ENCODE measurements around the gene TINAGL1. TPM values are rescaled to one million over a fixed set of nuclear protein-coding genes. Genes with fewer than 3 reads are reported as not detected.

Gene TINAGL1
- total and polyA plus RNA-seq, 2 of the 13 experiments (the other 11 are each of a cell fraction or from before 2014, with no cell fraction given), result 24.7 to 76.8 TPM

DNA sequence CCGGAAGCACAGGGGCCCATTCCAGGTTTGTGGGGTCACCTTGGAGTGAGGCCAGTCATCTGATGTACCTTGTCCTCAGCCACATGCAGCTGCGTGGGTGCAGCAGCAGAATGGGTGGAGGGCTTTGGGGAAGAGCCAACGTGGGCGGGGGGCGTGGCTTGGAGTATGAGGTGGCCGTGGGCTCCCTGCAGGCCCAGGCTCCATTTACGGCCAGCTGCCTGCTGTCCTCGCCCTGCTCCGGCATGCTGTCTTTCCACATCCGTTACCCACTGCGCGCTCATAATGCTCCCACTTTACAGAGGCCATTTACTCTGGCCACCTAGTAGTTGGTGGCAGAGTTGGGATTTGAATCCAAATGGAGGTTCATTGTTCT lies 27.8 kb upstream of the TINAGL1 start (continued):
- TF ChIP-seq NFE2L1 (CRISPR knock-in tag; IDR thresholded peaks at IDR 0.05; ENCODE audit: borderline replicate concordance) (no peak), ARNT (IDR thresholded peaks at IDR 0.05) (no peak), HNF4G (IDR thresholded peaks at IDR 0.05; ENCODE audit: borderline replicate concordance, low read depth, low read length) (no peak), HNF4G (CRISPR knock-in tag; IDR thresholded peaks at IDR 0.05; ENCODE audit: borderline replicate concordance, low read depth) (no peak), EEA1 (CRISPR knock-in tag; IDR thresholded peaks at IDR 0.05; ENCODE audit: borderline replicate concordance) (peak; percentile 66; the same call in 1 of the 2 replicates), ZNF225 (CRISPR knock-in tag; IDR thresholded peaks at IDR 0.05) (0 out of 2 replicates have a peak, but pooled peaks have one; percentile 61), KAT2B (IDR thresholded peaks at IDR 0.05; ENCODE audit: borderline replicate concordance, low read depth, low read length) (no peak), ZC3H4 (CRISPR knock-in tag; IDR thresholded peaks at IDR 0.05; ENCODE audit: borderline replicate concordance) (no peak), ZNF430 (CRISPR knock-in tag; IDR thresholded peaks at IDR 0.05) (no peak), SMARCE1 (IDR thresholded peaks at IDR 0.05; ENCODE audit: borderline replicate concordance) (no peak), ZIK1 (CRISPR knock-in tag; IDR thresholded peaks at IDR 0.05; ENCODE audit: borderline replicate concordance, low read depth) (no peak), RARA (CRISPR knock-in tag; IDR thresholded peaks at IDR 0.05) (no peak), SATB2 (CRISPR knock-in tag; IDR thresholded peaks at IDR 0.05) (no peak), BORCS8-MEF2B (CRISPR knock-in tag; IDR thresholded peaks at IDR 0.05) (no peak), GTF3A (CRISPR knock-in tag; conservative IDR thresholded peaks at IDR 0.05) (no peak), ZNF557 (CRISPR knock-in tag; IDR thresholded peaks at IDR 0.05) (no peak), KDM2A (CRISPR knock-in tag; IDR thresholded peaks at IDR 0.05; ENCODE audit: borderline replicate concordance, low read depth) (no peak), MEIS1 (CRISPR knock-in tag; IDR thresholded peaks at IDR 0.05; ENCODE audit: borderline replicate concordance) (no peak)
- TF ChIP-seq, protein P1, sequence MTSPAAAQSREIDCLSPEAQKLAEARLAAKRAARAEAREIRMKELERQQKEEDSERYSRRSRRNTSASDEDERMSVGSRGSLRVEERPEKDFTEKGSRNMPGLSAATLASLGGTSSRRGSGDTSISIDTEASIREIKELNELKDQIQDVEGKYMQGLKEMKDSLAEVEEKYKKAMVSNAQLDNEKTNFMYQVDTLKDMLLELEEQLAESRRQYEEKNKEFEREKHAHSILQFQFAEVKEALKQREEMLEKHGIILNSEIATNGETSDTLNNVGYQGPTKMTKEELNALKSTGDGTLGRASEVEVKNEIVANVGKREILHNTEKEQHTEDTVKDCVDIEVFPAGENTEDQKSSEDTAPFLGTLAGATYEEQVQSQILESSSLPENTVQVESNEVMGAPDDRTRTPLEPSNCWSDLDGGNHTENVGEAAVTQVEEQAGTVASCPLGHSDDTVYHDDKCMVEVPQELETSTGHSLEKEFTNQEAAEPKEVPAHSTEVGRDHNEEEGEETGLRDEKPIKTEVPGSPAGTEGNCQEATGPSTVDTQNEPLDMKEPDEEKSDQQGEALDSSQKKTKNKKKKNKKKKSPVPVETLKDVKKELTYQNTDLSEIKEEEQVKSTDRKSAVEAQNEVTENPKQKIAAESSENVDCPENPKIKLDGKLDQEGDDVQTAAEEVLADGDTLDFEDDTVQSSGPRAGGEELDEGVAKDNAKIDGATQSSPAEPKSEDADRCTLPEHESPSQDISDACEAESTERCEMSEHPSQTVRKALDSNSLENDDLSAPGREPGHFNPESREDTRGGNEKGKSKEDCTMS (CRISPR knock-in tag; conservative IDR thresholded peaks at IDR 0.05), result no peak
- TF ChIP-seq, protein P2, sequence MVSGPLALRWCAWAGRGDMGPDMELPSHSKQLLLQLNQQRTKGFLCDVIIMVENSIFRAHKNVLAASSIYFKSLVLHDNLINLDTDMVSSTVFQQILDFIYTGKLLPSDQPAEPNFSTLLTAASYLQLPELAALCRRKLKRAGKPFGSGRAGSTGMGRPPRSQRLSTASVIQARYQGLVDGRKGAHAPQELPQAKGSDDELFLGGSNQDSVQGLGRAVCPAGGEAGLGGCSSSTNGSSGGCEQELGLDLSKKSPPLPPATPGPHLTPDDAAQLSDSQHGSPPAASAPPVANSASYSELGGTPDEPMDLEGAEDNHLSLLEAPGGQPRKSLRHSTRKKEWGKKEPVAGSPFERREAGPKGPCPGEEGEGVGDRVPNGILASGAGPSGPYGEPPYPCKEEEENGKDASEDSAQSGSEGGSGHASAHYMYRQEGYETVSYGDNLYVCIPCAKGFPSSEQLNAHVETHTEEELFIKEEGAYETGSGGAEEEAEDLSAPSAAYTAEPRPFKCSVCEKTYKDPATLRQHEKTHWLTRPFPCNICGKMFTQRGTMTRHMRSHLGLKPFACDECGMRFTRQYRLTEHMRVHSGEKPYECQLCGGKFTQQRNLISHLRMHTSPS (CRISPR knock-in tag; IDR thresholded peaks at IDR 0.05; ENCODE audit: low read depth), result no peak
- TF ChIP-seq, protein P3, sequence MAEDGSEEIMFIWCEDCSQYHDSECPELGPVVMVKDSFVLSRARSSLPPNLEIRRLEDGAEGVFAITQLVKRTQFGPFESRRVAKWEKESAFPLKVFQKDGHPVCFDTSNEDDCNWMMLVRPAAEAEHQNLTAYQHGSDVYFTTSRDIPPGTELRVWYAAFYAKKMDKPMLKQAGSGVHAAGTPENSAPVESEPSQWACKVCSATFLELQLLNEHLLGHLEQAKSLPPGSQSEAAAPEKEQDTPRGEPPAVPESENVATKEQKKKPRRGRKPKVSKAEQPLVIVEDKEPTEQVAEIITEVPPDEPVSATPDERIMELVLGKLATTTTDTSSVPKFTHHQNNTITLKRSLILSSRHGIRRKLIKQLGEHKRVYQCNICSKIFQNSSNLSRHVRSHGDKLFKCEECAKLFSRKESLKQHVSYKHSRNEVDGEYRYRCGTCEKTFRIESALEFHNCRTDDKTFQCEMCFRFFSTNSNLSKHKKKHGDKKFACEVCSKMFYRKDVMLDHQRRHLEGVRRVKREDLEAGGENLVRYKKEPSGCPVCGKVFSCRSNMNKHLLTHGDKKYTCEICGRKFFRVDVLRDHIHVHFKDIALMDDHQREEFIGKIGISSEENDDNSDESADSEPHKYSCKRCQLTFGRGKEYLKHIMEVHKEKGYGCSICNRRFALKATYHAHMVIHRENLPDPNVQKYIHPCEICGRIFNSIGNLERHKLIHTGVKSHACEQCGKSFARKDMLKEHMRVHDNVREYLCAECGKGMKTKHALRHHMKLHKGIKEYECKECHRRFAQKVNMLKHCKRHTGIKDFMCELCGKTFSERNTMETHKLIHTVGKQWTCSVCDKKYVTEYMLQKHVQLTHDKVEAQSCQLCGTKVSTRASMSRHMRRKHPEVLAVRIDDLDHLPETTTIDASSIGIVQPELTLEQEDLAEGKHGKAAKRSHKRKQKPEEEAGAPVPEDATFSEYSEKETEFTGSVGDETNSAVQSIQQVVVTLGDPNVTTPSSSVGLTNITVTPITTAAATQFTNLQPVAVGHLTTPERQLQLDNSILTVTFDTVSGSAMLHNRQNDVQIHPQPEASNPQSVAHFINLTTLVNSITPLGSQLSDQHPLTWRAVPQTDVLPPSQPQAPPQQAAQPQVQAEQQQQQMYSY (CRISPR knock-in tag; IDR thresholded peaks at IDR 0.05), result no peak
- TF ChIP-seq, protein P4, sequence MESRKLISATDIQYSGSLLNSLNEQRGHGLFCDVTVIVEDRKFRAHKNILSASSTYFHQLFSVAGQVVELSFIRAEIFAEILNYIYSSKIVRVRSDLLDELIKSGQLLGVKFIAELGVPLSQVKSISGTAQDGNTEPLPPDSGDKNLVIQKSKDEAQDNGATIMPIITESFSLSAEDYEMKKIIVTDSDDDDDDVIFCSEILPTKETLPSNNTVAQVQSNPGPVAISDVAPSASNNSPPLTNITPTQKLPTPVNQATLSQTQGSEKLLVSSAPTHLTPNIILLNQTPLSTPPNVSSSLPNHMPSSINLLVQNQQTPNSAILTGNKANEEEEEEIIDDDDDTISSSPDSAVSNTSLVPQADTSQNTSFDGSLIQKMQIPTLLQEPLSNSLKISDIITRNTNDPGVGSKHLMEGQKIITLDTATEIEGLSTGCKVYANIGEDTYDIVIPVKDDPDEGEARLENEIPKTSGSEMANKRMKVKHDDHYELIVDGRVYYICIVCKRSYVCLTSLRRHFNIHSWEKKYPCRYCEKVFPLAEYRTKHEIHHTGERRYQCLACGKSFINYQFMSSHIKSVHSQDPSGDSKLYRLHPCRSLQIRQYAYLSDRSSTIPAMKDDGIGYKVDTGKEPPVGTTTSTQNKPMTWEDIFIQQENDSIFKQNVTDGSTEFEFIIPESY (CRISPR knock-in tag; IDR thresholded peaks at IDR 0.05), result peak; percentile 57; the same call in 1 of the 2 replicates

All from HepG2 (cell line).